OCI-LY3 (cell line): ENCODE data around the gene TAL1.

ENCODE experiments used
- CTCF ChIP-seq: fragments of 200-600, 300-600 bp; sonication (generic); IDR thresholded peaks from 2 replicates; pipeline ENCODE4 v1.5.1; 2014; ENCODE audit warnings: antibody characterized with exemption, low read length, low read depth
- EZH2phosphoT487 ChIP-seq: fragments of 200-600 bp; shearing (Covaris generic); IDR thresholded peaks from 2 replicates; pipeline ENCODE4 v1.6.1; 2018; ENCODE audit warnings: antibody characterized with exemption, mixed run types, low read depth

GRCh38 chr1:47249755-47250154 lies 17.7 kb upstream of the TAL1 start:
- TF ChIP-seq CTCF (no peak), EZH2phosphoT487 (no peak)
